ENCODE results near the gene SASH1. TPM values are rescaled to one million over a fixed set of nuclear protein-coding genes. Genes with fewer than 3 reads are reported as not detected.

The SASH1 gene
- total RNA-seq, 1 experiment from 2014 or later, result 11.7 TPM

DNA sequence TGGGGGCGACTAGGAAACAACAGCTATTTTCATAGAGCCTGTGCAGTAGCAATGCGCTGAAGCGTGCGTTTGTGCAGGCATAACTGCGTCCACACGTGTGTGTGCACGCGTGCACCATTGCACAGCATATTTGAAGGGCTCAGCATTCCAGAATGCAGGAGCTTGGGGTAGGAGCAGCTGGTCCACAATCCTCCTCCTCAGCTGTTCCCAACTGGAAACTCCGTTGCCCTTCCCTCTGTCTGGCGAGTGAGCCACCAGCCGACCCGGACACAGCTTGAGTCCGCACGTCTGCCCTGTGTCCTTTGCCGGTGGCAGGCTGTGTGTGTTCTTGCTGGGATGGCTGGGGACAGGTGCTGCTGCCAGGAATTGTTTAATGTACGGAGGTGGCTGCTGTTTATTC lies 110.2 kb downstream of the SASH1 start (continued):
- TF ChIP-seq, protein P1, sequence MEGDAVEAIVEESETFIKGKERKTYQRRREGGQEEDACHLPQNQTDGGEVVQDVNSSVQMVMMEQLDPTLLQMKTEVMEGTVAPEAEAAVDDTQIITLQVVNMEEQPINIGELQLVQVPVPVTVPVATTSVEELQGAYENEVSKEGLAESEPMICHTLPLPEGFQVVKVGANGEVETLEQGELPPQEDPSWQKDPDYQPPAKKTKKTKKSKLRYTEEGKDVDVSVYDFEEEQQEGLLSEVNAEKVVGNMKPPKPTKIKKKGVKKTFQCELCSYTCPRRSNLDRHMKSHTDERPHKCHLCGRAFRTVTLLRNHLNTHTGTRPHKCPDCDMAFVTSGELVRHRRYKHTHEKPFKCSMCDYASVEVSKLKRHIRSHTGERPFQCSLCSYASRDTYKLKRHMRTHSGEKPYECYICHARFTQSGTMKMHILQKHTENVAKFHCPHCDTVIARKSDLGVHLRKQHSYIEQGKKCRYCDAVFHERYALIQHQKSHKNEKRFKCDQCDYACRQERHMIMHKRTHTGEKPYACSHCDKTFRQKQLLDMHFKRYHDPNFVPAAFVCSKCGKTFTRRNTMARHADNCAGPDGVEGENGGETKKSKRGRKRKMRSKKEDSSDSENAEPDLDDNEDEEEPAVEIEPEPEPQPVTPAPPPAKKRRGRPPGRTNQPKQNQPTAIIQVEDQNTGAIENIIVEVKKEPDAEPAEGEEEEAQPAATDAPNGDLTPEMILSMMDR (IDR thresholded peaks at IDR 0.05 in 2 of 3, conservative IDR thresholded peaks at IDR 0.05 in 1 of 3; ENCODE audit: borderline replicate concordance in 1 of 3, insufficient read depth in 1 of 3, low read depth in 2 of 3, low read length in 2 of 3), result no peak

DNA sequence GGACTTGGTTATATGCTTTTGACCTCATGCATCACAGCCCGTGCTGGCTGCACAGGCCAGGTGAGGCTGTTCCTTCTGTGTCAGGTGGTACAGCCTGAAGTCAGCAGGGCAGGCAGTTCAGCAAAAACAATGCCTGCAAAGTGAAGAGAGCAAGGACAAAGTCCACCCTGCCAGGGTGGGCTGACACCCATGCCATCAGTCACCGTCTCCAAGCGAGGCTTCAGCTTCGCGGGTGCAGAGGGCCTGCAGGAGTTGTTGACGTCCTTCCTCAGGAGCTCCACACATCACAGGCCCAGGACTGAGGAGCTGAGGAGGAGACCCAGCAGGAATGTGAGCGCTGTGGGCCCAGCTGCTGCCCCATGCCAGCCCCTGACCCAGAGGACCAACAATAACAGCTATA lies 111.3 kb downstream of the SASH1 start:
- Histone ChIP-seq H3K9me3 (ENCODE audit: control insufficient read depth in 1 of 2, insufficient read depth in 1 of 2, low read depth in 1 of 2, low read length in 2 of 2) (no peaks in the 10 kb centered on the region), H3K9ac (ENCODE audit: low read length) (no peak overlapping the region), H3K4me3 (replicated peaks in 1 of 2; ENCODE audit: low read depth in 1 of 2, low read length in 2 of 2) (no peak overlapping the region), H2AFZ (ENCODE audit: low read depth, low read length, poor library complexity, severe bottlenecking) (no peak overlapping the region), H3K36me3 (ENCODE audit: control insufficient read depth in 1 of 2, insufficient read depth in 2 of 2, low read length in 2 of 2) (no peaks in the 10 kb centered on the region), H3K27ac (ENCODE audit: low read depth, low read length) (no peak overlapping the region), H3K27me3 (ENCODE audit: insufficient read depth, low read length) (no peaks in the 10 kb centered on the region), H4K20me1 (ENCODE audit: insufficient read depth) (no peaks in the 10 kb centered on the region), H3K79me2 (ENCODE audit: insufficient read depth, low read length) (no peaks in the 10 kb centered on the region), H3K4me1 (ENCODE audit: control insufficient read depth in 1 of 2, insufficient read depth in 2 of 2, low read length in 2 of 2) (no peaks in the 10 kb centered on the region), H3K4me2 (ENCODE audit: low read length) (no peak overlapping the region), H3K9me2 (ENCODE audit: insufficient read depth) (no peaks in the 10 kb centered on the region)
- ATAC-seq (no peak), DNase-seq (ENCODE audit: low read depth, low spot score) (no peak)
- TF ChIP-seq ZFX (IDR thresholded peaks at IDR 0.05) (no peak), CEBPB (IDR thresholded peaks at IDR 0.05; ENCODE audit: low read depth) (no peak), CBX3 (IDR thresholded peaks at IDR 0.05; ENCODE audit: low read depth) (no peak), EZH2phosphoT487 (IDR thresholded peaks at IDR 0.05; ENCODE audit: borderline replicate concordance) (no peak), ZNF274 (IDR thresholded peaks at IDR 0.05; ENCODE audit: low read depth, low read length) (no peak), EZH2 (IDR thresholded peaks at IDR 0.05) (no peak), ELF1 (IDR thresholded peaks at IDR 0.05; ENCODE audit: borderline replicate concordance, low read depth) (no peak), SIN3A (IDR thresholded peaks at IDR 0.05; ENCODE audit: low read depth) (no peak), SRF (IDR thresholded peaks at IDR 0.05; ENCODE audit: low read depth) (no peak)
- TF ChIP-seq, protein P2, sequence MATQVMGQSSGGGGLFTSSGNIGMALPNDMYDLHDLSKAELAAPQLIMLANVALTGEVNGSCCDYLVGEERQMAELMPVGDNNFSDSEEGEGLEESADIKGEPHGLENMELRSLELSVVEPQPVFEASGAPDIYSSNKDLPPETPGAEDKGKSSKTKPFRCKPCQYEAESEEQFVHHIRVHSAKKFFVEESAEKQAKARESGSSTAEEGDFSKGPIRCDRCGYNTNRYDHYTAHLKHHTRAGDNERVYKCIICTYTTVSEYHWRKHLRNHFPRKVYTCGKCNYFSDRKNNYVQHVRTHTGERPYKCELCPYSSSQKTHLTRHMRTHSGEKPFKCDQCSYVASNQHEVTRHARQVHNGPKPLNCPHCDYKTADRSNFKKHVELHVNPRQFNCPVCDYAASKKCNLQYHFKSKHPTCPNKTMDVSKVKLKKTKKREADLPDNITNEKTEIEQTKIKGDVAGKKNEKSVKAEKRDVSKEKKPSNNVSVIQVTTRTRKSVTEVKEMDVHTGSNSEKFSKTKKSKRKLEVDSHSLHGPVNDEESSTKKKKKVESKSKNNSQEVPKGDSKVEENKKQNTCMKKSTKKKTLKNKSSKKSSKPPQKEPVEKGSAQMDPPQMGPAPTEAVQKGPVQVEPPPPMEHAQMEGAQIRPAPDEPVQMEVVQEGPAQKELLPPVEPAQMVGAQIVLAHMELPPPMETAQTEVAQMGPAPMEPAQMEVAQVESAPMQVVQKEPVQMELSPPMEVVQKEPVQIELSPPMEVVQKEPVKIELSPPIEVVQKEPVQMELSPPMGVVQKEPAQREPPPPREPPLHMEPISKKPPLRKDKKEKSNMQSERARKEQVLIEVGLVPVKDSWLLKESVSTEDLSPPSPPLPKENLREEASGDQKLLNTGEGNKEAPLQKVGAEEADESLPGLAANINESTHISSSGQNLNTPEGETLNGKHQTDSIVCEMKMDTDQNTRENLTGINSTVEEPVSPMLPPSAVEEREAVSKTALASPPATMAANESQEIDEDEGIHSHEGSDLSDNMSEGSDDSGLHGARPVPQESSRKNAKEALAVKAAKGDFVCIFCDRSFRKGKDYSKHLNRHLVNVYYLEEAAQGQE (IDR thresholded peaks at IDR 0.05; ENCODE audit: low read depth), result no peak
- TF ChIP-seq, protein P3, sequence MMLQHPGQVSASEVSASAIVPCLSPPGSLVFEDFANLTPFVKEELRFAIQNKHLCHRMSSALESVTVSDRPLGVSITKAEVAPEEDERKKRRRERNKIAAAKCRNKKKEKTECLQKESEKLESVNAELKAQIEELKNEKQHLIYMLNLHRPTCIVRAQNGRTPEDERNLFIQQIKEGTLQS (IDR thresholded peaks at IDR 0.05), result no peak
- TF ChIP-seq, protein P1 (IDR thresholded peaks at IDR 0.05 in 2 of 3, conservative IDR thresholded peaks at IDR 0.05 in 1 of 3; ENCODE audit: borderline replicate concordance in 1 of 3, insufficient read depth in 1 of 3, low read depth in 2 of 3, low read length in 2 of 3), result no peak
- intact Hi-C loops (cut with micrococcal nuclease), result no loop called here
- ChIA-PET CTCF (no interaction called here), RAD21 (ENCODE audit: low non-redundant PET in 1 of 2, low total read pairs in 2 of 2, uncharacterized antibody in 2 of 2, unreplicated experiment in 2 of 2) (no interaction called here), POLR2A (interaction anchor here (0.8 kb wide), 1 partner anchor 13 kb away, joined by 3 read pairs; no protein-coding TSS in a partner anchor)
- no TSS peak for BruUV-seq (replicated peaks)
